Mesendoderm (in vitro differentiated cells): ENCODE results near the gene ATP8A1.

Experiments
- DNase-seq: peaks from one replicate; pipeline ENCODE4 v3.0.0; 2013
- H2AK5ac ChIP-seq: 2 replicates; pipeline ENCODE4 v1.6.1; 2013; ENCODE audit warnings: low read length, inconsistent platforms
- H2BK120ac ChIP-seq: 2 replicates; pipeline ENCODE4 v1.6.1; 2013; ENCODE audit warnings: low read depth, mild to moderate bottlenecking, low read length, moderate library complexity, mixed read lengths
- H2BK15ac ChIP-seq: replicated peaks from 2 replicates; pipeline ENCODE4 v1.6.1; 2013; ENCODE audit warnings: low read depth, mild to moderate bottlenecking, moderate library complexity
- H2BK5ac ChIP-seq: 2 replicates; pipeline ENCODE4 v1.6.1; 2013; ENCODE audit warnings: low read length, inconsistent platforms
- H3K18ac ChIP-seq: 2 replicates; pipeline ENCODE4 v1.6.1; 2013; ENCODE audit warnings: mild to moderate bottlenecking, low read length, mixed read lengths
- H3K23ac ChIP-seq: one replicate; pipeline ENCODE4 v1.6.1; 2013; ENCODE audit warnings: low read length
- H3K27ac ChIP-seq: 2 replicates; pipeline ENCODE4 v1.5.1; 2013; ENCODE audit warnings: low read depth, mild to moderate bottlenecking, inconsistent platforms, low read length, moderate library complexity
- H3K27me3 ChIP-seq: 2 replicates; pipeline ENCODE4 v1.6.1; 2013; ENCODE audit warnings: low read length, control low read depth, mild to moderate bottlenecking, inconsistent platforms; ENCODE audit not compliant: insufficient read depth, poor library complexity
- H3K36me3 ChIP-seq: 2 replicates; pipeline ENCODE4 v1.6.1; 2013; ENCODE audit warnings: low read length, inconsistent platforms; ENCODE audit not compliant: control insufficient read depth, insufficient read depth
- H3K4ac ChIP-seq: one replicate; pipeline ENCODE4 v1.6.1; 2013; ENCODE audit warnings: low read depth, mild to moderate bottlenecking, low read length, moderate library complexity
- H3K4me1 ChIP-seq: 2 replicates; pipeline ENCODE4 v1.6.1; 2013; ENCODE audit warnings: low read depth, low read length, inconsistent platforms; ENCODE audit not compliant: control insufficient read depth
- H3K4me2 ChIP-seq: 2 replicates; pipeline ENCODE4 v1.6.1; 2013; ENCODE audit warnings: low read length
- H3K4me3 ChIP-seq: 2 replicates; pipeline ENCODE4 v1.5.1; 2013; ENCODE audit warnings: mild to moderate bottlenecking, low read length
- H3K56ac ChIP-seq: one replicate; pipeline ENCODE4 v1.6.1; 2013; ENCODE audit warnings: low read length
- H3K79me1 ChIP-seq: 2 replicates; pipeline ENCODE4 v1.6.1; 2013; ENCODE audit warnings: low read length, inconsistent platforms
- H3K79me2 ChIP-seq: 2 replicates; pipeline ENCODE4 v1.6.1; 2013; ENCODE audit warnings: mild to moderate bottlenecking, low read length; ENCODE audit not compliant: control insufficient read depth, insufficient read depth
- H3K9ac ChIP-seq: 2 replicates; pipeline ENCODE4 v1.6.1; 2013; ENCODE audit warnings: low read length, inconsistent platforms
- H4K5ac ChIP-seq: one replicate; pipeline ENCODE4 v1.6.1; 2013; ENCODE audit warnings: low read length
- H4K8ac ChIP-seq: one replicate; pipeline ENCODE4 v1.6.1; 2013; ENCODE audit warnings: low read depth, mild to moderate bottlenecking, control low read depth, low read length, moderate library complexity
- WGBS: extraction: QIAGEN DNeasy Blood & Tissue Kit; methylation state at CpG from one replicate; pipeline ENCODE4 v1.1.7; 2013; ENCODE audit warnings: low lambda C conversion rate, missing lambda C conversion rate; ENCODE audit not compliant: insufficient coverage; ENCODE audit errors: extremely low coverage; 5-methylcytosine and 5-hydroxymethylcytosine counted together

ATP8A1 gene

GRCh38 chr4:42672359-42673081 is 15.6 kb upstream of the ATP8A1 start:
- no peak for DNase-seq
- no CpG with 5 or more reads among the region's 2 CpGs for WGBS
- Histone ChIP-seq H4K5ac (no peak overlapping the region), H3K4me3 (no peak overlapping the region), H2BK120ac (no peak overlapping the region), H3K18ac (no peak overlapping the region), H3K23ac (no peak overlapping the region), H2AK5ac (no peak overlapping the region), H3K9ac (no peak overlapping the region), H3K79me2 (no peaks in the 10 kb centered on the region), H3K36me3 (no peaks in the 10 kb centered on the region), H3K4ac (no peak overlapping the region), H3K56ac (no peak overlapping the region), H3K27ac (no peak overlapping the region), H3K4me1 (no peaks in the 10 kb centered on the region), H3K4me2 (no peak overlapping the region), H4K8ac (no peak overlapping the region), H3K27me3 (no peaks in the 10 kb centered on the region), H2BK15ac (no peak overlapping the region), H3K79me1 (no peaks in the 10 kb centered on the region), H2BK5ac (no peak overlapping the region)

DNA sequence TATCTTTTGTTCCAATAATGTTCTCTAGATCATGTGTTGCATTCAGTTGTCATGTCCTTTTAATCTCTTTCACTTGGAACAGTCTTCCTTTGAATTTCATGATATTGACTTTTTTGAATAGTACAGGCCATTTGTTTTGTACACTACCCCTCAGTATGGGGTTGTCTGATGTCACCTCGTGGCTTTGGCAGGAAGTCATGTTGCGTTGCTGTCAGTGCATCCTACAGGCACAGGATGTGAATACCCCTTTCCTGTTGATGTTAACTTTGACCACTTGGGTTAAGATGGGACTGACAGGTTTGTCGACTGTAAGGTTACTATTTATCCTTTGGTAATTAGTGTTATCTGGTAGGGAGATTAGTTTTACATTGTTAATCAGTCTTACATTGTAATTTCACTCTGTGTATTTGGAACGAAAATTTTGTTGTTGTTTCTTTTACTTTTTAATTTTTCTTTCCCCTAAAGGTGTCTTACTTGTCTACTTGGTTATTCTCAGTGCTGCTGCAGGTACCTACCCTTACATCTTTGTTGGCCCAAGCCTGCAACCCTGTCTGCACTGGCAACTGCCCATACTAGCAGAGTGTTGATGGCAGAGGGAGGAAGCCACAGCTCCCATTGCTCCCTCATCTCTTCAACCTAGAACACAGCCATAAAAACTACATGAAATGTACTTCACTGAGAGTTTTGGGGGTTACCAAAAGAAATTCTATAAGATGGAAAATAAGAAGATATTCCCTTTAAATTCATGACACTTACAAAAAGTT is 14.7 kb upstream of the ATP8A1 start:
- Histone ChIP-seq H3K27me3 (no peaks in the 10 kb centered on the region), H2BK120ac (no peak overlapping the region), H3K9ac (no peak overlapping the region), H3K56ac (no peak overlapping the region), H2AK5ac (no peak overlapping the region), H2BK15ac (no peak overlapping the region), H3K18ac (no peak overlapping the region), H3K27ac (no peak overlapping the region), H3K4ac (no peak overlapping the region), H3K4me3 (no peak overlapping the region), H3K23ac (no peak overlapping the region), H2BK5ac (no peak overlapping the region), H3K79me1 (no peaks in the 10 kb centered on the region), H3K79me2 (no peaks in the 10 kb centered on the region), H3K4me1 (no peaks in the 10 kb centered on the region), H4K8ac (no peak overlapping the region), H4K5ac (no peak overlapping the region), H3K36me3 (no peaks in the 10 kb centered on the region), H3K4me2 (no peak overlapping the region)
- peak; percentile 42 for DNase-seq
- no CpG with 5 or more reads among the region's 4 CpGs for WGBS

DNA sequence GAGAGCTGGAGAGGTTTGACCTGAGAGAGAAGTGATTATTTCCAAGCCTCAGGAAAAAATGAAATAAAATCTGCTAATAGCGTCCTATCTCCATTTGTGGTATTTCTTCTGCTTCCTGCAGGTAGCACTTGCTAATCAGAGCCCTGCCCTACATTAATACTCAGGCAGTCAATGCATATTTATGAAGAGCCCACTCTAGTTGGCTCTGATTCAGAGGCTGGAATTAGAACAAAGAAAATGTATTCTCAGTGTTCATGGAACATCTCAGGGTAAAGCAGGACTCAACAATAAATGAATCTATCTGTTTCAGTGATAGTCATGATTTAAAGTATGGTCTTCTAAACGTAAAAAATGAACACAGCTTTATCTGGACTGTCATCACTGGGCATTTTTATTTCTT is 1.4 kb upstream of the ATP8A1 start:
- Histone ChIP-seq H3K79me1 (no peaks in the 10 kb centered on the region), H2BK15ac (no peak overlapping the region), H3K27ac (no peak overlapping the region), H3K56ac (no peak overlapping the region), H3K4me2 (no peak overlapping the region), H2BK120ac (no peak overlapping the region), H2BK5ac (no peak overlapping the region), H2AK5ac (no peak overlapping the region), H3K27me3 (no peaks in the 10 kb centered on the region), H3K18ac (peak overlapping the region; percentile 30), H3K4ac (no peak overlapping the region), H3K36me3 (no peaks in the 10 kb centered on the region), H3K4me3 (no peak overlapping the region), H3K79me2 (no peaks in the 10 kb centered on the region), H3K23ac (no peak overlapping the region), H3K9ac (no peak overlapping the region), H3K4me1 (no peaks in the 10 kb centered on the region), H4K8ac (no peak overlapping the region), H4K5ac (no peak overlapping the region)
- DNase-seq, result no peak
- no CpG with 5 or more reads among the region's 2 CpGs for WGBS

- no CpG with 5 or more reads among the region's 31 CpGs for WGBS
- no peak overlapping the region for H2BK120ac ChIP-seq
- no peak for DNase-seq
- H4K5ac ChIP-seq, result no peak overlapping the region
- no peak overlapping the region for H4K8ac ChIP-seq
- no peaks in the 10 kb centered on the region for H3K79me2 ChIP-seq
- peak overlapping the region; percentile 19 for H3K4ac ChIP-seq
- no peak overlapping the region for H3K23ac ChIP-seq
- H3K4me2 ChIP-seq, result peak overlapping the region; percentile 91
- H3K4me3 ChIP-seq, result peak overlapping the region; percentile 71
- H3K27me3 ChIP-seq, result no peaks in the 10 kb centered on the region
- H3K56ac ChIP-seq, result peak overlapping the region; percentile 85
- peak overlapping the region; percentile 60 for H3K27ac ChIP-seq
- H3K79me1 ChIP-seq, result no peaks in the 10 kb centered on the region
- H3K36me3 ChIP-seq, result no peaks in the 10 kb centered on the region
- H3K9ac ChIP-seq, result peak overlapping the region; percentile 76
- no peak overlapping the region for H2AK5ac ChIP-seq
- H3K18ac ChIP-seq, result peak overlapping the region; percentile 36
- H2BK5ac ChIP-seq, result no peak overlapping the region
- no peaks in the 10 kb centered on the region for H3K4me1 ChIP-seq
- no peak overlapping the region for H2BK15ac ChIP-seq
Observed at GRCh38 chr4:42656679-42656943, 294 bp downstream of the ATP8A1 start.

GRCh38 chr4:42655921-42656678 is 805 bp downstream of the ATP8A1 start:
- Histone ChIP-seq H3K23ac (peak overlapping the region; percentile 26), H3K36me3 (no peaks in the 10 kb centered on the region), H3K27ac (peak overlapping the region; percentile 60), H3K18ac (peak overlapping the region; percentile 36), H2BK5ac (no peak overlapping the region), H3K4me3 (peak overlapping the region; percentile 71), H3K56ac (peak overlapping the region; percentile 85), H3K9ac (peak overlapping the region; percentile 76), H3K79me2 (no peaks in the 10 kb centered on the region), H3K4me1 (no peaks in the 10 kb centered on the region), H4K8ac (no peak overlapping the region), H2BK120ac (no peak overlapping the region), H2AK5ac (no peak overlapping the region), H3K27me3 (no peaks in the 10 kb centered on the region), H3K79me1 (no peaks in the 10 kb centered on the region), H3K4me2 (peak overlapping the region; percentile 91), H2BK15ac (no peak overlapping the region), H4K5ac (no peak overlapping the region), H3K4ac (peak overlapping the region; percentile 19)
- WGBS, result no CpG with 5 or more reads among the region's 39 CpGs
- peak; percentile 46 for DNase-seq
